Activated CD4-positive, alpha-beta memory T cell treated with anti-CD3 and anti-CD28 coated beads for 36 hours (primary cell): Measurements from ENCODE around the gene ICAM5. TPM values are rescaled to one million over a fixed set of nuclear protein-coding genes. Genes with fewer than 3 reads are reported as not detected.

ENCODE experiments used
- CTCF ChIA-PET: fragments of 350-600 bp; sonication (Branson Sonifier 250); formaldehyde crosslinking; loops from one replicate; lab custom pipeline; 2021; ENCODE audit warnings: antibody characterized with exemption, inconsistent platforms; lab: Charles Lee
- POLR2A ChIA-PET: fragments of 350-600 bp; sonication (Branson Sonifier 250); formaldehyde crosslinking; loops from one replicate; lab custom pipeline; 2021; ENCODE audit warnings: antibody characterized with exemption; lab: Charles Lee
- DNase-seq: peaks from one replicate; pipeline ENCODE4 v3.0.0-alpha.2; 2020
- H3K27ac Mint-ChIP-seq: one replicate; pipeline ENCODE4 v1.8.0; 2021; ENCODE audit warnings: mixed read lengths
- H3K27me3 Mint-ChIP-seq: one replicate; pipeline ENCODE4 v1.8.0; 2021; ENCODE audit warnings: mixed read lengths
- H3K36me3 Mint-ChIP-seq: one replicate; pipeline ENCODE4 v1.8.0; 2021; ENCODE audit warnings: mixed read lengths
- H3K4me1 Mint-ChIP-seq: one replicate; pipeline ENCODE4 v1.8.0; 2021; ENCODE audit warnings: low read depth, mixed read lengths
- H3K4me3 Mint-ChIP-seq: one replicate; pipeline ENCODE4 v1.8.0; 2021; ENCODE audit warnings: mild to moderate bottlenecking, mixed read lengths
- H3K9me3 Mint-ChIP-seq: one replicate; pipeline ENCODE4 v1.8.0; 2021; ENCODE audit warnings: mixed read lengths
- intact Hi-C: fragments of 100-400 bp; cut with micrococcal nuclease; formaldehyde crosslinking; loops from one replicate; pipeline ENCODE4 v1.15.1; 2023
- total RNA-seq, 2 experiments: library from RNA; stranded (reverse); gene quantifications; one replicate each; pipeline ENCODE4 v1.2.3, GENCODE V29; 2021

ICAM5 gene
- total RNA-seq, 2 experiments from 2014 or later, result 1.1 to 1.3 TPM

GRCh38 chr19:10321874-10322835, 32.4 kb downstream of the ICAM5 start:
- intact Hi-C loops, result no loop called here
- Mint-ChIP-seq H3K4me1 (no peaks in the 10 kb centered on the region), H3K27ac (no peak overlapping the region), H3K9me3 (no peaks in the 10 kb centered on the region), H3K4me3 (no peak overlapping the region), H3K27me3 (no peaks in the 10 kb centered on the region), H3K36me3 (peaks cover 22% of the 10 kb centered on the region)
- POLR2A ChIA-PET, result no interaction called here
- DNase-seq, result no peak
- CTCF ChIA-PET, result interaction anchor here (1.4 to 1.6 kb wide), 2 partner anchors 63 to 66 kb away, joined by 4 read pairs; no protein-coding TSS in a partner anchor

GRCh38 chr19:10325732-10326131, 36.0 kb downstream of the ICAM5 start:
- H3K27me3 Mint-ChIP-seq, result no peaks in the 10 kb centered on the region
- no peak overlapping the region for H3K27ac Mint-ChIP-seq
- POLR2A ChIA-PET, result no interaction called here
- H3K4me1 Mint-ChIP-seq, result peaks cover 8% of the 10 kb centered on the region
- no peaks in the 10 kb centered on the region for H3K9me3 Mint-ChIP-seq
- H3K4me3 Mint-ChIP-seq, result no peak overlapping the region
- DNase-seq, result no peak
- H3K36me3 Mint-ChIP-seq, result peaks cover 32% of the 10 kb centered on the region
- intact Hi-C loops, result no loop called here
- CTCF ChIA-PET, result interaction anchor here (1.1 to 1.2 kb wide), 2 partner anchors 56 to 63 kb away, joined by 3 to 4 read pairs; no protein-coding TSS in a partner anchor

- Mint-ChIP-seq H3K27me3 (no peaks in the 10 kb centered on the region), H3K4me3 (no peak overlapping the region), H3K9me3 (no peaks in the 10 kb centered on the region), H3K27ac (no peak overlapping the region), H3K36me3 (peaks cover 34% of the 10 kb centered on the region), H3K4me1 (peaks cover 19% of the 10 kb centered on the region)
- DNase-seq, result no peak
- ChIA-PET POLR2A (no interaction called here), CTCF (interaction anchor here (1.2 kb wide), 1 partner anchor 61 kb away, joined by 3 read pairs; no protein-coding TSS in a partner anchor)
- intact Hi-C loops, result no loop called here
Measured at GRCh38 chr19:10327793-10328192, 38.0 kb downstream of the ICAM5 start.

GRCh38 chr19:10328558-10329429, 39.0 kb downstream of the ICAM5 start:
- H3K4me3 Mint-ChIP-seq, result no peak overlapping the region
- H3K27me3 Mint-ChIP-seq, result no peaks in the 10 kb centered on the region
- peaks cover 25% of the 10 kb centered on the region for H3K4me1 Mint-ChIP-seq
- H3K9me3 Mint-ChIP-seq, result no peaks in the 10 kb centered on the region
- intact Hi-C loops, result no loop called here
- H3K36me3 Mint-ChIP-seq, result peaks cover 39% of the 10 kb centered on the region
- ChIA-PET CTCF (no interaction called here), POLR2A (no interaction called here)
- DNase-seq, result no peak
- no peak overlapping the region for H3K27ac Mint-ChIP-seq

- CTCF ChIA-PET, result no interaction called here
- no peak for DNase-seq
- Mint-ChIP-seq H3K4me1 (peaks cover 33% of the 10 kb centered on the region), H3K9me3 (no peaks in the 10 kb centered on the region), H3K4me3 (no peak overlapping the region), H3K27me3 (no peaks in the 10 kb centered on the region), H3K36me3 (peaks cover 40% of the 10 kb centered on the region), H3K27ac (no peak overlapping the region)
- POLR2A ChIA-PET, result interaction anchor here (0.6 kb wide), 1 partner anchor 45 kb away, joined by 4 read pairs; no protein-coding TSS in a partner anchor
- intact Hi-C loops, result no loop called here
Measured at GRCh38 chr19:10329555-10329954, 39.8 kb downstream of the ICAM5 start.

- H3K27me3 Mint-ChIP-seq, result no peaks in the 10 kb centered on the region
- H3K9me3 Mint-ChIP-seq, result no peaks in the 10 kb centered on the region
- peak overlapping the region; percentile 96 for H3K27ac Mint-ChIP-seq
- ChIA-PET CTCF (interaction anchor here (0.9 to 2.8 kb wide), 4 partner anchors 57 to 367 kb away, joined by 3 to 12 read pairs (median 8); no protein-coding TSS in a partner anchor), POLR2A (interaction anchor here (1.3 to 2.3 kb wide), 3 partner anchors 41 to 71 kb away, joined by 3 to 23 read pairs (median 4); partner anchors contain the start of genes CDC37 and ICAM1)
- intact Hi-C loops, result loop anchor here (2.0 to 10.0 kb wide), 2 partner anchors 16 to 138 kb away; partner anchors contain the start of genes DNMT1 and FDX2
- DNase-seq, result no peak
- peak overlapping the region; percentile 95 for H3K4me3 Mint-ChIP-seq
- peaks cover 36% of the 10 kb centered on the region for H3K4me1 Mint-ChIP-seq
- peaks cover 43% of the 10 kb centered on the region for H3K36me3 Mint-ChIP-seq
Measured at GRCh38 chr19:10332158-10332964, 42.6 kb downstream of the ICAM5 start.

GRCh38 chr19:10332965-10333757, 43.4 kb downstream of the ICAM5 start, which contains the start of gene RAVER1:
RAVER1 (minus strand) TSS chr19:10333529; CDS start chr19:10333507, 22 bp downstream.
- no peaks in the 10 kb centered on the region for H3K27me3 Mint-ChIP-seq
- ChIA-PET POLR2A (interaction anchor here (0.6 to 2.3 kb wide), 7 partner anchors 16 to 369 kb away, joined by 3 to 23 read pairs (median 4); partner anchors contain the start of genes CDC37 and ICAM1), CTCF (interaction anchor here (0.8 to 2.0 kb wide), 9 partner anchors 21 to 305 kb away, joined by 3 to 12 read pairs (median 3); no protein-coding TSS in a partner anchor)
- peaks cover 36% of the 10 kb centered on the region for H3K36me3 Mint-ChIP-seq
- peak; percentile 99 for DNase-seq
- no peaks in the 10 kb centered on the region for H3K9me3 Mint-ChIP-seq
- intact Hi-C loops, result loop anchor here (1.0 to 10.0 kb wide), 4 partner anchors 16 to 138 kb away; partner anchors contain the start of genes DNMT1, FDX2, ICAM1 and TYK2
- H3K27ac Mint-ChIP-seq, result peak within 1 kb of the TSS; percentile 96
- peaks cover 37% of the 10 kb centered on the region for H3K4me1 Mint-ChIP-seq
- peak within 1 kb of the TSS; percentile 95 for H3K4me3 Mint-ChIP-seq

- H3K4me1 Mint-ChIP-seq, result peaks cover 45% of the 10 kb centered on the region
- H3K27ac Mint-ChIP-seq, result peak overlapping the region; percentile 96
- H3K36me3 Mint-ChIP-seq, result peaks cover 36% of the 10 kb centered on the region
- H3K9me3 Mint-ChIP-seq, result no peaks in the 10 kb centered on the region
- no peak for DNase-seq
- intact Hi-C loops, result loop anchor here (1.0 to 10.0 kb wide), 4 partner anchors 17 to 139 kb away; partner anchors contain the start of genes DNMT1, FDX2, ICAM1 and TYK2
- H3K4me3 Mint-ChIP-seq, result peak overlapping the region; percentile 95
- no peaks in the 10 kb centered on the region for H3K27me3 Mint-ChIP-seq
- ChIA-PET POLR2A (interaction anchor here (0.6 to 2.3 kb wide), 10 partner anchors 11 to 368 kb away, joined by 3 to 23 read pairs (median 3); partner anchors contain the start of genes CDC37 and ICAM1), CTCF (interaction anchor here (0.8 to 2.0 kb wide), 9 partner anchors 20 to 306 kb away, joined by 3 to 12 read pairs (median 3); no protein-coding TSS in a partner anchor)
Measured at GRCh38 chr19:10333758-10334587, 44.2 kb downstream of the ICAM5 start.

- POLR2A ChIA-PET, result interaction anchor here (0.6 to 1.3 kb wide), 3 partner anchors 10 to 67 kb away, joined by 3 read pairs; no protein-coding TSS in a partner anchor
- CTCF ChIA-PET, result interaction anchor here (1.2 to 2.0 kb wide), 4 partner anchors 20 to 65 kb away, joined by 3 to 12 read pairs (median 5); no protein-coding TSS in a partner anchor
- peaks cover 51% of the 10 kb centered on the region for H3K4me1 Mint-ChIP-seq
- peak overlapping the region; percentile 95 for H3K4me3 Mint-ChIP-seq
- no peak overlapping the region for H3K27ac Mint-ChIP-seq
- H3K36me3 Mint-ChIP-seq, result peaks cover 32% of the 10 kb centered on the region
- intact Hi-C loops, result loop anchor here (10.0 kb wide), 1 partner anchor 140 kb away; the partner anchor contains the start of gene DNMT1
- DNase-seq, result peak; percentile 71
- no peaks in the 10 kb centered on the region for H3K9me3 Mint-ChIP-seq
- H3K27me3 Mint-ChIP-seq, result no peaks in the 10 kb centered on the region
Measured at GRCh38 chr19:10334588-10335351, 45.0 kb downstream of the ICAM5 start.
